Activated naive CD8-positive, alpha-beta T cell treated with anti-CD3 and anti-CD28 coated beads, Interleukin-2, amount 50 U/mL, for 24 hours (primary cell): ENCODE results near the gene GPD2.
"Not testable (repeated sequence)": the region's sequence is repeated elsewhere in the genome, so short reads cannot be mapped to it uniquely, and the experiment has no call there.

ENCODE experiments used
- ATAC-seq: fragments of 150-1000 bp; cut with Tn5 transposase; one replicate; pipeline ENCODE4 v1.10.0; 2021
- DNase-seq: peaks from one replicate; pipeline ENCODE4 v3.0.0; 2021
- H3K27ac Mint-ChIP-seq: one replicate; pipeline ENCODE4 v1.8.0; 2021; ENCODE audit warnings: mild to moderate bottlenecking, mixed read lengths
- H3K27me3 Mint-ChIP-seq: one replicate; pipeline ENCODE4 v1.8.0; 2021; ENCODE audit warnings: mixed read lengths
- H3K36me3 Mint-ChIP-seq: one replicate; pipeline ENCODE4 v1.8.0; 2021; ENCODE audit warnings: low read depth, mixed read lengths
- H3K4me1 Mint-ChIP-seq: one replicate; pipeline ENCODE4 v1.8.0; 2021; ENCODE audit warnings: mixed read lengths
- H3K4me3 Mint-ChIP-seq: one replicate; pipeline ENCODE4 v1.8.0; 2021; ENCODE audit warnings: mild to moderate bottlenecking, moderate library complexity, mixed read lengths
- H3K9me3 Mint-ChIP-seq: one replicate; pipeline ENCODE4 v1.8.0; 2021; ENCODE audit warnings: mixed read lengths

The GPD2 gene

GRCh38 chr2:156592809-156593593, 156.8 kb downstream of the GPD2 start:
- peaks cover 4% of the 10 kb centered on the region for H3K4me1 Mint-ChIP-seq
- no peaks in the 10 kb centered on the region for H3K9me3 Mint-ChIP-seq
- no peak overlapping the region for H3K4me3 Mint-ChIP-seq
- H3K27me3 Mint-ChIP-seq = peaks cover 2% of the 10 kb centered on the region
- H3K36me3 Mint-ChIP-seq = no peaks in the 10 kb centered on the region
- ATAC-seq (no peak), DNase-seq (no peak)
- no peak overlapping the region for H3K27ac Mint-ChIP-seq

GRCh38 chr2:156593594-156593921, 157.4 kb downstream of the GPD2 start:
- H3K36me3 Mint-ChIP-seq = no peaks in the 10 kb centered on the region
- H3K4me1 Mint-ChIP-seq = peaks cover 4% of the 10 kb centered on the region
- no peaks in the 10 kb centered on the region for H3K9me3 Mint-ChIP-seq
- H3K27me3 Mint-ChIP-seq = peaks cover 2% of the 10 kb centered on the region
- H3K4me3 Mint-ChIP-seq = no peak overlapping the region
- no peak for ATAC-seq
- H3K27ac Mint-ChIP-seq = no peak overlapping the region
- no peak for DNase-seq

GRCh38 chr2:156598563-156598962, 162.4 kb downstream of the GPD2 start:
- Mint-ChIP-seq H3K9me3 (no peaks in the 10 kb centered on the region), H3K4me3 (no peak overlapping the region), H3K36me3 (no peaks in the 10 kb centered on the region), H3K27ac (no peak overlapping the region), H3K4me1 (no peaks in the 10 kb centered on the region), H3K27me3 (peaks cover 7% of the 10 kb centered on the region)
- ATAC-seq = no peak
- DNase-seq = no peak

GRCh38 chr2:156600196-156600595, 164.0 kb downstream of the GPD2 start:
- no peaks in the 10 kb centered on the region for H3K9me3 Mint-ChIP-seq
- ATAC-seq (no peak), DNase-seq (no peak)
- H3K27ac Mint-ChIP-seq = no peak overlapping the region
- no peak overlapping the region for H3K4me3 Mint-ChIP-seq
- no peaks in the 10 kb centered on the region for H3K4me1 Mint-ChIP-seq
- no peaks in the 10 kb centered on the region for H3K36me3 Mint-ChIP-seq
- H3K27me3 Mint-ChIP-seq = peaks cover 7% of the 10 kb centered on the region

GRCh38 chr2:156601855-156602551, 165.8 kb downstream of the GPD2 start:
- ATAC-seq = no peak
- H3K9me3 Mint-ChIP-seq = no peaks in the 10 kb centered on the region
- no peak for DNase-seq
- no peaks in the 10 kb centered on the region for H3K36me3 Mint-ChIP-seq
- H3K4me1 Mint-ChIP-seq = no peaks in the 10 kb centered on the region
- no peak overlapping the region for H3K27ac Mint-ChIP-seq
- H3K27me3 Mint-ChIP-seq = peaks cover 8% of the 10 kb centered on the region
- H3K4me3 Mint-ChIP-seq = no peak overlapping the region

GRCh38 chr2:156602552-156602933, 166.4 kb downstream of the GPD2 start:
- Mint-ChIP-seq H3K9me3 (no peaks in the 10 kb centered on the region), H3K27ac (no peak overlapping the region), H3K36me3 (no peaks in the 10 kb centered on the region), H3K4me3 (no peak overlapping the region), H3K27me3 (peaks cover 10% of the 10 kb centered on the region), H3K4me1 (no peaks in the 10 kb centered on the region)
- ATAC-seq (no peak), DNase-seq (no peak)

- no peak overlapping the region for H3K4me3 Mint-ChIP-seq
- ATAC-seq (no peak), DNase-seq (no peak)
- peaks cover 5% of the 10 kb centered on the region for H3K27me3 Mint-ChIP-seq
- H3K9me3 Mint-ChIP-seq = no peaks in the 10 kb centered on the region
- no peaks in the 10 kb centered on the region for H3K36me3 Mint-ChIP-seq
- no peak overlapping the region for H3K27ac Mint-ChIP-seq
- H3K4me1 Mint-ChIP-seq = no peaks in the 10 kb centered on the region
Observed at GRCh38 chr2:156615836-156616322, 179.7 kb downstream of the GPD2 start.

- not testable (repeated sequence) for H3K4me1 Mint-ChIP-seq, H3K36me3 Mint-ChIP-seq, DNase-seq, H3K9me3 Mint-ChIP-seq, H3K27ac Mint-ChIP-seq, H3K4me3 Mint-ChIP-seq, ATAC-seq
- H3K27me3 Mint-ChIP-seq = peaks cover 12% of the 10 kb centered on the region
Observed at GRCh38 chr2:156618071-156618470, 181.9 kb downstream of the GPD2 start.

GRCh38 chr2:156619021-156619539, 182.9 kb downstream of the GPD2 start:
- ATAC-seq = no peak
- Mint-ChIP-seq H3K36me3 (no peaks in the 10 kb centered on the region), H3K27me3 (peaks cover 10% of the 10 kb centered on the region), H3K9me3 (no peaks in the 10 kb centered on the region), H3K27ac (no peak overlapping the region), H3K4me1 (no peaks in the 10 kb centered on the region), H3K4me3 (no peak overlapping the region)
- no peak for DNase-seq

GRCh38 chr2:156622491-156622890, 186.3 kb downstream of the GPD2 start:
- no peaks in the 10 kb centered on the region for H3K9me3 Mint-ChIP-seq
- no peak for DNase-seq
- no peak overlapping the region for H3K27ac Mint-ChIP-seq
- H3K4me1 Mint-ChIP-seq = no peaks in the 10 kb centered on the region
- no peak overlapping the region for H3K4me3 Mint-ChIP-seq
- no peaks in the 10 kb centered on the region for H3K36me3 Mint-ChIP-seq
- ATAC-seq = no peak
- H3K27me3 Mint-ChIP-seq = peaks cover 11% of the 10 kb centered on the region

- H3K27me3 Mint-ChIP-seq = peaks cover 11% of the 10 kb centered on the region
- no peaks in the 10 kb centered on the region for H3K36me3 Mint-ChIP-seq
- H3K4me1 Mint-ChIP-seq = no peaks in the 10 kb centered on the region
- H3K9me3 Mint-ChIP-seq = no peaks in the 10 kb centered on the region
- H3K27ac Mint-ChIP-seq = no peak overlapping the region
- ATAC-seq (no peak), DNase-seq (no peak)
- H3K4me3 Mint-ChIP-seq = no peak overlapping the region
Observed at GRCh38 chr2:156625360-156626170, 189.4 kb downstream of the GPD2 start.

- Mint-ChIP-seq H3K4me3 (no peak overlapping the region), H3K36me3 (no peaks in the 10 kb centered on the region), H3K4me1 (no peaks in the 10 kb centered on the region), H3K27ac (no peak overlapping the region), H3K27me3 (peaks cover 11% of the 10 kb centered on the region), H3K9me3 (no peaks in the 10 kb centered on the region)
- DNase-seq (no peak), ATAC-seq (no peak)
Observed at GRCh38 chr2:156626931-156627330, 190.8 kb downstream of the GPD2 start.

- no peak for ATAC-seq
- Mint-ChIP-seq H3K4me3 (no peak overlapping the region), H3K4me1 (no peaks in the 10 kb centered on the region), H3K36me3 (no peaks in the 10 kb centered on the region), H3K9me3 (no peaks in the 10 kb centered on the region), H3K27me3 (peaks cover 6% of the 10 kb centered on the region), H3K27ac (no peak overlapping the region)
- DNase-seq = no peak
Observed at GRCh38 chr2:156630579-156631337, 194.6 kb downstream of the GPD2 start.

- ATAC-seq (no peak), DNase-seq (no peak)
- H3K4me3 Mint-ChIP-seq = no peak overlapping the region
- H3K4me1 Mint-ChIP-seq = no peaks in the 10 kb centered on the region
- no peaks in the 10 kb centered on the region for H3K36me3 Mint-ChIP-seq
- H3K27me3 Mint-ChIP-seq = peaks cover 9% of the 10 kb centered on the region
- peaks cover 4% of the 10 kb centered on the region for H3K9me3 Mint-ChIP-seq
- H3K27ac Mint-ChIP-seq = no peak overlapping the region
Observed at GRCh38 chr2:156635646-156636045, 199.5 kb downstream of the GPD2 start.
